GM23248 (cell line): Measurements from ENCODE around the gene RPRM.

Experiments used
- EZH2 ChIP-seq: fragments of 200-600 bp; sonication (generic); IDR thresholded peaks from 2 replicates; pipeline ENCODE4 v1.6.1; 2018; ENCODE audit warnings: antibody characterized with exemption, mild to moderate bottlenecking; ENCODE audit not compliant: insufficient read depth, poor library complexity, severe bottlenecking
- EZH2phosphoT487 ChIP-seq: fragments of 200-600 bp; sonication (generic); IDR thresholded peaks from 2 replicates; pipeline ENCODE4 v1.6.1; 2018; ENCODE audit warnings: antibody characterized with exemption, moderate library complexity, mild to moderate bottlenecking, low read depth; ENCODE audit not compliant: insufficient read depth

DNA sequence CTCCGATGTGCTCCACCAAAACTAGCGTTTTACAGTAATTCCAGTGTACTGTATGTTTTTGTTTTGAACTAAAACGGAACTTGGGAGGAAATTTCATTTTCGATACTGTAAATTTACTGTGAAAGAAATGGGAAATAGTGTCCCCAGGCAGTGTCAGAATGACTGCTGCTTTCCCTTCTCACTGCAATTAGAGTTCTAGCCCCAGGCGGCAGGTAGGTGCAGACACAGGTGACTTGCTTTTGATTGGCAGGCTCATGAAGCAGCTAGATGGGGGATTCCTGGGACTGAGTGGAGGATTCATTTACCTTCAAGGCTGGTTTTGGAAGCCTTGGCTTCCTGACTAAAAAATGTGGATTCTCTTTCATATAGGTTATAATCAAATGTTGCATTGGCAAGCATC is 27.0 kb downstream of the RPRM start:
- TF ChIP-seq EZH2 (no peak), EZH2phosphoT487 (no peak)
